Stimulated activated CD8-positive, alpha-beta memory T cell treated with anti-CD3 and anti-CD28 coated beads, Interleukin-15, amount 100 ng/mL, for 4 hours (primary cell): ENCODE results near the gene H2AZ2.
"Not testable (repeated sequence)": the region's sequence is repeated elsewhere in the genome, so short reads cannot be mapped to it uniquely, and the experiment has no call there.

Experiments
- DNase-seq, 2 donors: peaks; one replicate each; pipeline ENCODE4 v3.0.0-alpha.2; 2020; ENCODE audit warnings: low read depth in 2 of 2

H2AZ2 gene

GRCh38 chr7:44814919-44815318 lies 33.0 kb downstream of the H2AZ2 start:
- DNase-seq = no peak

- no peak for DNase-seq
Measured at GRCh38 chr7:44811571-44811970, 36.3 kb downstream of the H2AZ2 start.

- DNase-seq = no peak
Measured at GRCh38 chr7:44811093-44811492, 36.8 kb downstream of the H2AZ2 start.

GRCh38 chr7:44808914-44809393 lies 38.9 kb downstream of the H2AZ2 start:
- no peak for DNase-seq

- no peak for DNase-seq
Measured at GRCh38 chr7:44805950-44806349, 41.9 kb downstream of the H2AZ2 start.

- DNase-seq = not testable (repeated sequence)
Measured at GRCh38 chr7:44803828-44804519, 43.9 kb downstream of the H2AZ2 start.

GRCh38 chr7:44802418-44803025 lies 45.4 kb downstream of the H2AZ2 start:
- DNase-seq = no peak

GRCh38 chr7:44801890-44802289 lies 46.0 kb downstream of the H2AZ2 start:
- DNase-seq = no peak

GRCh38 chr7:44799939-44800338 lies 47.9 kb downstream of the H2AZ2 start:
- no peak for DNase-seq

GRCh38 chr7:44798649-44799305 lies 49.1 kb downstream of the H2AZ2 start:
- no peak for DNase-seq

GRCh38 chr7:44797329-44798258 lies 50.3 kb downstream of the H2AZ2 start:
- peak; percentile 64 to 68 for DNase-seq

GRCh38 chr7:44796504-44797328 lies 51.2 kb downstream of the H2AZ2 start, which contains the start of gene PPIA:
TSS of gene PPIA (plus strand) at chr7:44796681. CDS start at chr7:44796725, 44 bp downstream.
- peak; percentile 96 to 97 for DNase-seq

- DNase-seq = no peak
Measured at GRCh38 chr7:44796034-44796503, 51.8 kb downstream of the H2AZ2 start.

- DNase-seq = no peak
Measured at GRCh38 chr7:44794331-44794730, 53.6 kb downstream of the H2AZ2 start.

GRCh38 chr7:44793919-44794318 lies 54.0 kb downstream of the H2AZ2 start:
- DNase-seq = no peak

- DNase-seq = no peak
Measured at GRCh38 chr7:44791278-44792219, 56.3 kb downstream of the H2AZ2 start.

GRCh38 chr7:44789990-44790389 lies 57.9 kb downstream of the H2AZ2 start:
- no peak for DNase-seq

- DNase-seq = no peak
Measured at GRCh38 chr7:44787762-44788161, 60.1 kb downstream of the H2AZ2 start.

GRCh38 chr7:44787041-44787440 lies 60.8 kb downstream of the H2AZ2 start:
- DNase-seq = no peak

GRCh38 chr7:44785218-44785617 lies 62.7 kb downstream of the H2AZ2 start:
- DNase-seq = not testable (repeated sequence)
